HepG2 (cell line): Measurements from ENCODE around the gene MOCS1. TPM values are rescaled to one million over a fixed set of nuclear protein-coding genes. Genes with fewer than 3 reads are reported as not detected.

Source experiments
- ATAC-seq: fragments of 200-7000 bp; cut with Tn5 transposase; 3 replicates; pipeline ENCODE4 v1.9.1; 2020; ENCODE audit warnings: mild to moderate bottlenecking, moderate library complexity
- BruUV-seq: library from RNA; stranded (reverse); fragments of 400-500 nt; replicated peaks from 2 replicates; lab custom pipeline; 2021; lab: Mats Ljungman, UMichigan
- CTCF ChIA-PET: fragments of 300-600 bp; formaldehyde crosslinking; extraction: SDS; loops from one replicate; lab custom pipeline; 2021; ENCODE audit warnings: low total read pairs, inconsistent platforms, low intra/inter-chr PET ratio; lab: Yijun Ruan, JAX
- POLR2A ChIA-PET: fragments of 350-600 bp; sonication (Branson Sonifier 250); formaldehyde crosslinking; loops from one replicate; lab custom pipeline; 2020; ENCODE audit warnings: antibody characterized with exemption, inconsistent platforms; lab: Yijun Ruan, JAX
- DNase-seq: peaks from one replicate; pipeline ENCODE4 v3.0.0-alpha.2; 2015; ENCODE audit warnings: low spot score
- FAIRE-seq: peaks from 3 replicates; lab custom pipeline; 2011; peaks lifted over from hg19 to GRCh38; lab: Jason Lieb, UNC
- H2AFZ ChIP-seq: one replicate; pipeline ENCODE4 v1.6.1; 2011; ENCODE audit warnings: low read length, inconsistent platforms
- H3K27ac ChIP-seq: fragments of 300-600 bp; 3 replicates; pipeline ENCODE4 v1.8.0; 2011; ENCODE audit warnings: mixed run types, mild to moderate bottlenecking, mixed read lengths, low read length, inconsistent platforms; ENCODE audit not compliant: insufficient read depth; ENCODE audit errors: extremely low read length
- H3K27me3 ChIP-seq, 2 experiments: fragments of 200-600 bp in 1 of 2; 2 replicates in 1 of 2; 3 replicates in 1 of 2; pipeline versions ENCODE4 v1.6.0 to v1.8.0; 2011; ENCODE audit warnings: low read length in 2 of 2, mild to moderate bottlenecking in 2 of 2, moderate library complexity in 2 of 2, inconsistent platforms in 1 of 2; ENCODE audit not compliant: insufficient read depth in 2 of 2, control insufficient read depth in 1 of 2
- H3K36me3 ChIP-seq, 2 experiments: fragments of 200-600 bp in 1 of 2; replicated peaks in 1 of 2; 2 replicates in 1 of 2; 3 replicates in 1 of 2; pipeline versions ENCODE4 v1.5.1 to v1.8.0; 2011; ENCODE audit warnings: low read length in 2 of 2, inconsistent platforms in 1 of 2; ENCODE audit not compliant: insufficient read depth in 2 of 2, control insufficient read depth in 1 of 2
- H3K4me1 ChIP-seq: 2 replicates; pipeline ENCODE4 v1.5.1; 2012; ENCODE audit warnings: low read length, inconsistent platforms; ENCODE audit not compliant: insufficient read depth
- H3K4me2 ChIP-seq: 2 replicates; pipeline ENCODE4 v1.6.0; 2011; ENCODE audit warnings: low read depth, low read length, inconsistent platforms
- H3K4me3 ChIP-seq, 3 experiments: fragments of 200-600 bp in 1 of 3; sonication (generic), shearing (Covaris generic) in 1 of 3; replicated peaks in 1 of 3; 2 replicates each; pipeline ENCODE4 v1.5.1; 2011 to 2016; ENCODE audit warnings: low read length in 3 of 3, inconsistent platforms in 2 of 3, low read depth in 2 of 3, mild to moderate bottlenecking in 2 of 3, control low read depth in 1 of 3, mixed read lengths in 1 of 3; ENCODE audit not compliant: insufficient read depth in 1 of 3
- H3K79me2 ChIP-seq: one replicate; pipeline ENCODE4 v1.6.1; 2011; ENCODE audit warnings: low read length, inconsistent platforms; ENCODE audit not compliant: insufficient read depth
- H3K9ac ChIP-seq: 2 replicates; pipeline ENCODE4 v1.6.0; 2011; ENCODE audit warnings: mild to moderate bottlenecking, low read depth, low read length, inconsistent platforms; ENCODE audit not compliant: insufficient read depth
- H3K9me3 ChIP-seq: 2 replicates; pipeline ENCODE4 v1.5.1; 2012; ENCODE audit warnings: mild to moderate bottlenecking, low read length
- H4K20me1 ChIP-seq: 2 replicates; pipeline ENCODE4 v1.6.0; 2011; ENCODE audit warnings: inconsistent platforms, mild to moderate bottlenecking, low read length, moderate library complexity; ENCODE audit not compliant: insufficient read depth
- ATF3 ChIP-seq: sonication (generic); formaldehyde crosslinking; IDR thresholded peaks from 2 replicates; pipeline ENCODE4 v1.4.0; 2020; ENCODE audit warnings: missing genetic modification reagents
- BATF2 ChIP-seq: sonication (generic); formaldehyde crosslinking; IDR thresholded peaks from 2 replicates; pipeline ENCODE4 v1.8.0; 2022; ENCODE audit warnings: mild to moderate bottlenecking, missing genetic modification reagents, moderate library complexity
- CTCF ChIP-seq: sonication (generic); formaldehyde crosslinking; IDR thresholded peaks from 2 replicates; pipeline ENCODE4 v1.5.0; 2020; ENCODE audit warnings: mild to moderate bottlenecking, missing genetic modification reagents, moderate library complexity
- MBNL3 ChIP-seq: fragments of 250-450 bp; sonication (Bioruptor Pico); conservative IDR thresholded peaks from 2 replicates; pipeline ENCODE4 v1.8.0; 2022; ENCODE audit warnings: mild to moderate bottlenecking, inconsistent platforms
- MXD3 ChIP-seq: IDR thresholded peaks from 2 replicates; pipeline ENCODE4 v1.6.1; 2016; ENCODE audit warnings: mild to moderate bottlenecking, missing biosample characterization, missing genetic modification reagents
- ZNF136 ChIP-seq: sonication (generic); formaldehyde crosslinking; IDR thresholded peaks from 2 replicates; pipeline ENCODE4 v1.8.1; 2022; ENCODE audit warnings: low read depth, mild to moderate bottlenecking, moderate library complexity, missing genetic modification reagents
- ZNF253 ChIP-seq: sonication (generic); formaldehyde crosslinking; IDR thresholded peaks from 2 replicates; pipeline ENCODE4 v1.8.0; 2022; ENCODE audit warnings: mild to moderate bottlenecking, missing genetic modification reagents, borderline replicate concordance
- WGBS: methylation state at CpG from one replicate; pipeline ENCODE4 v1.1.6; 2017; ENCODE audit warnings: low lambda C conversion rate; 5-methylcytosine and 5-hydroxymethylcytosine counted together
- in situ Hi-C: cut with HindIII; loops from 2 replicates; pipeline ENCODE4 v1.10.0; 2017; ENCODE audit warnings: low pct_unique_long_range_greater_than_20kb; ENCODE audit not compliant: extremely low pct_ligation_motif_present
- intact Hi-C: fragments of 100-400 bp; cut with micrococcal nuclease; formaldehyde crosslinking; loops from one replicate; pipeline ENCODE4 v1.10.0; 2022; ENCODE audit not compliant: unreplicated experiment
- polyA plus RNA-seq, 8 experiments: library from polyadenylated mRNA; depleted of rRNA in 3 of 8; stranded (reverse) in 7 of 8; unstranded in 1 of 8; fragments of >200 nt; fragmentation: Illumina TruSeq in 4 of 8; extraction: Trizol in 4 of 8; gene quantifications; 2 replicates each; pipeline versions ENCODE4 v1.2.1 to v1.2.3, GENCODE V29; 2011 to 2016; ENCODE audit warnings: low read depth in 4 of 8, missing spikeins in 1 of 8, mixed read lengths in 1 of 8; ENCODE audit not compliant: insufficient read depth in 1 of 8
- total RNA-seq, 5 experiments: library from RNA; depleted of rRNA; stranded (reverse); fragments of >200 nt; fragmentation: Illumina TruSeq; extraction: Trizol; gene quantifications; 2 replicates each; pipeline ENCODE4 v1.2.3, GENCODE V29; 2016; ENCODE audit warnings: low read depth in 1 of 5

MOCS1 gene
- total and polyA plus RNA-seq, 2 of the 13 experiments (the other 11 are each of a cell fraction or from before 2014, with no cell fraction given) = 5.3 to 11.7 TPM

- H3K27ac ChIP-seq = no peak overlapping the region
- POLR2A ChIA-PET = no interaction called here
- H3K9ac ChIP-seq = no peak overlapping the region
- no peaks in the 10 kb centered on the region for H3K4me1 ChIP-seq
- intact Hi-C loops = no loop called here
- BruUV-seq = no TSS peak
- no peak for DNase-seq
- H3K27me3 ChIP-seq = no peaks in the 10 kb centered on the region
- ATAC-seq = no peak
- H3K4me3 ChIP-seq = no peak overlapping the region
- CTCF ChIA-PET = no interaction called here
- no peak for FAIRE-seq
- no peaks in the 10 kb centered on the region for H4K20me1 ChIP-seq
- no peaks in the 10 kb centered on the region for H3K9me3 ChIP-seq
- WGBS = 94% methylated on average over 5 of the region's 5 CpGs
- TF ChIP-seq MBNL3 (CRISPR knock-in tag) (no peak), MXD3 (CRISPR knock-in tag) (no peak), ZNF253 (CRISPR knock-in tag) (no peak), BATF2 (CRISPR knock-in tag) (no peak), ZNF136 (CRISPR knock-in tag) (no peak), CTCF (no peak), ATF3 (CRISPR knock-in tag) (no peak)
- no peak overlapping the region for H2AFZ ChIP-seq
- no peak overlapping the region for H3K4me2 ChIP-seq
- H3K36me3 ChIP-seq = peaks cover 6 to 12% of the 10 kb centered on the region in 2 experiments; a peak in 3 of 5 replicates
- no peaks in the 10 kb centered on the region for H3K79me2 ChIP-seq
- in situ Hi-C loops = no loop called here
These were observed 24.6 kb downstream of the MOCS1 start for GRCh38 chr6:39909701-39910100.
